HL-60 (cell line): ENCODE results near the gene MUC5AC.

ENCODE experiments used
- DNase-seq, 2 experiments: peaks; one replicate each; pipeline ENCODE4 v3.0.0-alpha.2; 2010 to 2020; ENCODE audit warnings: low read depth in 1 of 2, low spot score in 1 of 2
- H3K27ac ChIP-seq: fragments of 250-450 bp; sonication (Bioruptor Pico); replicated peaks from 2 replicates; pipeline ENCODE4 v1.5.1; 2020; ENCODE audit warnings: mild to moderate bottlenecking, moderate library complexity
- H3K27me3 ChIP-seq: fragments of 250-450 bp; sonication (Bioruptor Pico); 2 replicates; pipeline ENCODE4 v1.5.1; 2021; ENCODE audit warnings: mild to moderate bottlenecking, moderate library complexity; ENCODE audit not compliant: insufficient read depth, poor library complexity, severe bottlenecking
- H3K4me3 ChIP-seq: replicated peaks from 2 replicates; pipeline ENCODE4 v1.5.1; 2011; ENCODE audit warnings: mild to moderate bottlenecking, control low read depth, low read length; ENCODE audit not compliant: insufficient read depth
- GABPA ChIP-seq: IDR thresholded peaks from 2 replicates; pipeline ENCODE4 v1.6.1; 2012; ENCODE audit warnings: low read depth
- POLR2AphosphoS5 ChIP-seq: IDR thresholded peaks from 2 replicates; pipeline ENCODE4 v1.6.1; 2012; ENCODE audit warnings: low read depth
- SPI1 ChIP-seq: IDR thresholded peaks from 2 replicates; pipeline ENCODE4 v1.6.1; 2012; ENCODE audit warnings: low read depth, mild to moderate bottlenecking, borderline replicate concordance
- TF ChIP-seq, protein P1 (sequence below): IDR thresholded peaks from 2 replicates; pipeline ENCODE4 v1.6.1; 2012; ENCODE audit warnings: low read depth; ENCODE audit not compliant: insufficient replicate concordance
- TF ChIP-seq, protein P2 (sequence below): IDR thresholded peaks from one replicate; pipeline ENCODE4 v1.5.1; 2011; ENCODE audit warnings: low read length, control low read depth, inconsistent platforms; ENCODE audit not compliant: insufficient read depth

The MUC5AC gene

DNA sequence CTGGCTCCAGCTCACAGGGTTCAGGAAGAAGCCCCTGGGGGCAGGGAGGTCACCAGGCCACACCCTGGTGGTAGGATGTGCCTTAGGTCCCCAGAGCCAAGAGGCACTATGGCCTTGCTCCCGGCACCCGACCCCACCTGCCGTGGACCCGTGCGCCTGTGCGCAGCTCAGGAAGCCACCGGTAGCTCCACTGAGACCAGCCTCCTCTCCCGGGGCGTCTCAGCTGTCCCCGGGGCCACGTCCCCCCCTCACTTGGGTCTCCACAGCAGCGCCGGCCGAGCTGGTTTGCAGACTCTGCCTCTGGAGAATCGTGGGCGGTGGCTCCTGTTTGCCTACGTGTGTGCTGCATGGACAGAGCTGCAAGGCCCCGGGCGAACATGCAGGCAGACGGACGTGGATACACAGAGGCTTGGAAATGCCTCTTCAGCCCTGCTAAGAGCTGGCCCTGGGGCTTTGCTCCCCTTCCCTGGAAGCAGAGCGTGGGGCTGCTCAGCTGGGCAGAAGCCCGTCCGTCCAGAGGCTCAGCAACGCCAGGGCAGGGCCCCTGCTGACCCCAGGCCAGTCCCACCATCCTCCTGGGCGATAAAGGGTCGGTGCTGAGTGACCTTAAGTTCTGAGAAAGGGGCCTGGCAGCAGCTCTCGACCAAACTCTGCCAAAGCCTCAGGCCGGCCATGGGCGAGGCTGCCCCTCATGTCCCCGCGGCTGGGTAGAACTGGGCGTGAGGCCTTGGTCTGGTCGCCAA, 49.8 kb downstream of the MUC5AC start:
- Histone ChIP-seq H3K4me3 (no peak overlapping the region), H3K27me3 (no peaks in the 10 kb centered on the region), H3K27ac (no peak overlapping the region)
- DNase-seq, result no peak
- TF ChIP-seq SPI1, result no peak

DNA sequence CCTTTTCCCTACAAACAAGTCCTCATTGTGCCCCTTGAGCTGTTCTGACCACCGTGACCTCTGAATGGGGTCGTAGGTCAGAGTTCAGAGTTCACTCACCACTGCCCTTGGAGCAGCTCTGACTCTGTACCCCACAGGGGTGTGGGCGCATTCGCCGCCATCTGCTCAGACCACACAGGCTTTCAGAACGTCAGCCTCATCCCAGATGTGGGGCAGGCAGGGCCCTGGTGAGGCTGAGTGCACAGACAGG, 50.3 kb downstream of the MUC5AC start:
- DNase-seq, result no peak
- Histone ChIP-seq H3K27me3 (no peaks in the 10 kb centered on the region), H3K27ac (no peak overlapping the region), H3K4me3 (no peak overlapping the region)
- TF ChIP-seq GABPA (no peak), POLR2AphosphoS5 (no peak), SPI1 (no peak)
- TF ChIP-seq, protein P1, sequence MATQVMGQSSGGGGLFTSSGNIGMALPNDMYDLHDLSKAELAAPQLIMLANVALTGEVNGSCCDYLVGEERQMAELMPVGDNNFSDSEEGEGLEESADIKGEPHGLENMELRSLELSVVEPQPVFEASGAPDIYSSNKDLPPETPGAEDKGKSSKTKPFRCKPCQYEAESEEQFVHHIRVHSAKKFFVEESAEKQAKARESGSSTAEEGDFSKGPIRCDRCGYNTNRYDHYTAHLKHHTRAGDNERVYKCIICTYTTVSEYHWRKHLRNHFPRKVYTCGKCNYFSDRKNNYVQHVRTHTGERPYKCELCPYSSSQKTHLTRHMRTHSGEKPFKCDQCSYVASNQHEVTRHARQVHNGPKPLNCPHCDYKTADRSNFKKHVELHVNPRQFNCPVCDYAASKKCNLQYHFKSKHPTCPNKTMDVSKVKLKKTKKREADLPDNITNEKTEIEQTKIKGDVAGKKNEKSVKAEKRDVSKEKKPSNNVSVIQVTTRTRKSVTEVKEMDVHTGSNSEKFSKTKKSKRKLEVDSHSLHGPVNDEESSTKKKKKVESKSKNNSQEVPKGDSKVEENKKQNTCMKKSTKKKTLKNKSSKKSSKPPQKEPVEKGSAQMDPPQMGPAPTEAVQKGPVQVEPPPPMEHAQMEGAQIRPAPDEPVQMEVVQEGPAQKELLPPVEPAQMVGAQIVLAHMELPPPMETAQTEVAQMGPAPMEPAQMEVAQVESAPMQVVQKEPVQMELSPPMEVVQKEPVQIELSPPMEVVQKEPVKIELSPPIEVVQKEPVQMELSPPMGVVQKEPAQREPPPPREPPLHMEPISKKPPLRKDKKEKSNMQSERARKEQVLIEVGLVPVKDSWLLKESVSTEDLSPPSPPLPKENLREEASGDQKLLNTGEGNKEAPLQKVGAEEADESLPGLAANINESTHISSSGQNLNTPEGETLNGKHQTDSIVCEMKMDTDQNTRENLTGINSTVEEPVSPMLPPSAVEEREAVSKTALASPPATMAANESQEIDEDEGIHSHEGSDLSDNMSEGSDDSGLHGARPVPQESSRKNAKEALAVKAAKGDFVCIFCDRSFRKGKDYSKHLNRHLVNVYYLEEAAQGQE, result no peak
- TF ChIP-seq, protein P2, sequence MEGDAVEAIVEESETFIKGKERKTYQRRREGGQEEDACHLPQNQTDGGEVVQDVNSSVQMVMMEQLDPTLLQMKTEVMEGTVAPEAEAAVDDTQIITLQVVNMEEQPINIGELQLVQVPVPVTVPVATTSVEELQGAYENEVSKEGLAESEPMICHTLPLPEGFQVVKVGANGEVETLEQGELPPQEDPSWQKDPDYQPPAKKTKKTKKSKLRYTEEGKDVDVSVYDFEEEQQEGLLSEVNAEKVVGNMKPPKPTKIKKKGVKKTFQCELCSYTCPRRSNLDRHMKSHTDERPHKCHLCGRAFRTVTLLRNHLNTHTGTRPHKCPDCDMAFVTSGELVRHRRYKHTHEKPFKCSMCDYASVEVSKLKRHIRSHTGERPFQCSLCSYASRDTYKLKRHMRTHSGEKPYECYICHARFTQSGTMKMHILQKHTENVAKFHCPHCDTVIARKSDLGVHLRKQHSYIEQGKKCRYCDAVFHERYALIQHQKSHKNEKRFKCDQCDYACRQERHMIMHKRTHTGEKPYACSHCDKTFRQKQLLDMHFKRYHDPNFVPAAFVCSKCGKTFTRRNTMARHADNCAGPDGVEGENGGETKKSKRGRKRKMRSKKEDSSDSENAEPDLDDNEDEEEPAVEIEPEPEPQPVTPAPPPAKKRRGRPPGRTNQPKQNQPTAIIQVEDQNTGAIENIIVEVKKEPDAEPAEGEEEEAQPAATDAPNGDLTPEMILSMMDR, result no peak

DNA sequence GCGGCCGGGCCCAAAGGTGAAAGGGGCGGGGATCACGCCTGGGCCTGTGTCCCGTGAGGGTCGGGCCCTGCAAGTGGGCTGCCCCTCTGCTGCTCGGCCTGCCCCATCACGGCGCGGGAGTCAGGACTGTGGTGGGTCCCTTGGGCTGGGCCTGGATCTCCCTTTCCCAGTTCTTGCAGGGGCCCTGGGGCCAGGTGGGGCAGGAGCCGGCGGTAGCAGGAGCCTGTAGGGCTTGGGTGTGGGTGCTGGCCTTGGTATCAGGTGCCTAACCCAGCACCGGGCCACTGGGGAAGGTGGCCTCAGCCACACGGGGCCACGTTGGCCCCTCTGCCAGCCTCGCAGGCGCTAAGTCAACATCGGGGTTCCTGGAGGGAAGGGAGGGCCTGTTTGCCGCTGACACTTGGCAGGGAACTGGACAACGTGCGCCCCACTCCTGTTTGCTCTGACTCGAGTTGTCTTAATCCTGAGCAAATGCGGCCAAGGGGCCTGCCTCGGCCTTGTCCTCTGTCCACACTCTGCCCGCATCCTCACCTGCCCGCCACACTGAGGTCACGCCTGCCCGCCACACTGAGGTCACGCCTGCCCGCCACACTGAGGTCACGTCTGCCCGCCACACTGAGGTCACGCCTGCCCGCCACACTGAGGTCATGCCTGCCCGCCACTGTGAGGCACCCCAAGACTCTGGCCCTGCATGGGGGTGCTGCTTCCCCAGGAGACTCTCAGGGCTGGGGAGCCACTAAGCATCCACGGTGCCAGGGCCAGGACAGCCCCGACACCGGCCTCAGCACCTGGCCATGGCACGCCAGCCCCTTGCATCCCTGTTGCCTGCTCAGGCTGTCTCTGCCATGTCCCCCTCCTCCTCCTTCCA, 50.9 kb downstream of the MUC5AC start:
- TF ChIP-seq, protein P1, result no peak
- TF ChIP-seq POLR2AphosphoS5 (no peak), SPI1 (no peak), GABPA (no peak)
- TF ChIP-seq, protein P2, result no peak
- no peak overlapping the region for H3K27ac ChIP-seq
- DNase-seq, result no peak

DNA sequence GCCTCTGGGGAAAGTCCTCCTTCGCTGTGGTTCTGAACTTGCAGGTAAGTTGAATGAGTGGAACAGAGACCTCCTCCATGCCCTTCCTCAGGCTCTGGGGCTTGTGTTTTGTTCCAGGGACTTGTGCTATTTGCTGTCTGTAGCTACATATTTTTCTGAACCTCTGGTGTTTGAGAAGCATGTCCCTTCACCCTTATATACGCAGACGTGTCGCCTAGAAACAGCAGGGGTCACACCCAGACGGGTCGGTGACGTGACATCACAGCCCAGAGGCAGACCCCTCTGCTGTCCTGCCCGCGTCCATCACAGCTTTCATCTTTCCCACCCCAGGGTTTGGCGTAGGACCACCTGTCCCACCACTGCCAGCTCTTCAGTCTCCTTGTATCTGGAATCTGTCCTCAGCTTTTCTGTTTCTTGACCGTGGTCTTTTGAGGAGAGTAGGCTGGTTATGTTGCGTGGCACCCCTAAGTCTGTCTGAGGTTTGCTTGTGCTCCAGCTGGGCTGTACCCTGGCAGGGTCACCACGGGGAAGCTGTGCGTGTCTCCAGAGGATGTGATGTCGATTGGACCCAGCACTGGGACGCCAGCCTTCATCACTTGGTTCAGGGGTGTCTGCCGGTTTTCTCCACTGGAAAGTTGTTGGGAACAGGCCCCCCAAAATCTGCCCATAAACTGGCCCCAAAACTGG, 51.8 kb downstream of the MUC5AC start:
- Histone ChIP-seq H3K4me3 (no peak overlapping the region), H3K27ac (no peak overlapping the region), H3K27me3 (peaks cover 3% of the 10 kb centered on the region)
- DNase-seq, result no peak
- TF ChIP-seq, protein P1, result no peak
- TF ChIP-seq GABPA (no peak), SPI1 (no peak), POLR2AphosphoS5 (no peak)
- TF ChIP-seq, protein P2, result no peak

More for the DNA sequence above, 50.9 kb downstream of the MUC5AC start:
- Histone ChIP-seq H3K4me3 (no peak overlapping the region), H3K27me3 (peaks cover 3% of the 10 kb centered on the region)
